ENCODE measurements around the gene RAD18.

Gene RAD18

GRCh38 chr3:8879347-8879944 is 83.8 kb downstream of the RAD18 start:
- peaks cover 8% of the 10 kb centered on the region; the same call in 1 of the 2 replicates for H3K9me3 ChIP-seq (ENCODE audit: insufficient read depth, low read depth, low read length)
- no peaks in the 10 kb centered on the region for H3F3A ChIP-seq (ENCODE audit: low read depth)
- H3K9me2 ChIP-seq (replicated peaks; ENCODE audit: low read depth, low read length): no peaks in the 10 kb centered on the region
- TF ChIP-seq, protein P1, sequence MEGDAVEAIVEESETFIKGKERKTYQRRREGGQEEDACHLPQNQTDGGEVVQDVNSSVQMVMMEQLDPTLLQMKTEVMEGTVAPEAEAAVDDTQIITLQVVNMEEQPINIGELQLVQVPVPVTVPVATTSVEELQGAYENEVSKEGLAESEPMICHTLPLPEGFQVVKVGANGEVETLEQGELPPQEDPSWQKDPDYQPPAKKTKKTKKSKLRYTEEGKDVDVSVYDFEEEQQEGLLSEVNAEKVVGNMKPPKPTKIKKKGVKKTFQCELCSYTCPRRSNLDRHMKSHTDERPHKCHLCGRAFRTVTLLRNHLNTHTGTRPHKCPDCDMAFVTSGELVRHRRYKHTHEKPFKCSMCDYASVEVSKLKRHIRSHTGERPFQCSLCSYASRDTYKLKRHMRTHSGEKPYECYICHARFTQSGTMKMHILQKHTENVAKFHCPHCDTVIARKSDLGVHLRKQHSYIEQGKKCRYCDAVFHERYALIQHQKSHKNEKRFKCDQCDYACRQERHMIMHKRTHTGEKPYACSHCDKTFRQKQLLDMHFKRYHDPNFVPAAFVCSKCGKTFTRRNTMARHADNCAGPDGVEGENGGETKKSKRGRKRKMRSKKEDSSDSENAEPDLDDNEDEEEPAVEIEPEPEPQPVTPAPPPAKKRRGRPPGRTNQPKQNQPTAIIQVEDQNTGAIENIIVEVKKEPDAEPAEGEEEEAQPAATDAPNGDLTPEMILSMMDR (conservative IDR thresholded peaks at IDR 0.05; ENCODE audit: low read length): no peak
- TF ChIP-seq EZH2phosphoT487 (IDR thresholded peaks at IDR 0.05; ENCODE audit: borderline replicate concordance): no peak
- H3K9ac ChIP-seq (ENCODE audit: low read depth, low read length, poor library complexity, severe bottlenecking): no peak overlapping the region
- no peak overlapping the region for H2AFZ ChIP-seq (ENCODE audit: low read length)
- H3K27me3 ChIP-seq (ENCODE audit: insufficient read depth, low read length, poor library complexity, severe bottlenecking): no peaks in the 10 kb centered on the region
- H3K79me2 ChIP-seq (ENCODE audit: insufficient read depth, low read length): no peaks in the 10 kb centered on the region
- H3K4me1 ChIP-seq (ENCODE audit: insufficient read depth, low read length, poor library complexity, severe bottlenecking): no peaks in the 10 kb centered on the region
- H4K20me1 ChIP-seq (ENCODE audit: insufficient read depth, low read length, poor library complexity, severe bottlenecking): no peaks in the 10 kb centered on the region
- no peak overlapping the region for H3K4me2 ChIP-seq (ENCODE audit: low read depth, low read length, poor library complexity, severe bottlenecking)
- H3K36me3 ChIP-seq (ENCODE audit: insufficient read depth, low read length): peaks cover 74% of the 10 kb centered on the region
- no peak overlapping the region for H3K4me3 ChIP-seq (ENCODE audit: low read length, poor library complexity, severe bottlenecking)

DNA sequence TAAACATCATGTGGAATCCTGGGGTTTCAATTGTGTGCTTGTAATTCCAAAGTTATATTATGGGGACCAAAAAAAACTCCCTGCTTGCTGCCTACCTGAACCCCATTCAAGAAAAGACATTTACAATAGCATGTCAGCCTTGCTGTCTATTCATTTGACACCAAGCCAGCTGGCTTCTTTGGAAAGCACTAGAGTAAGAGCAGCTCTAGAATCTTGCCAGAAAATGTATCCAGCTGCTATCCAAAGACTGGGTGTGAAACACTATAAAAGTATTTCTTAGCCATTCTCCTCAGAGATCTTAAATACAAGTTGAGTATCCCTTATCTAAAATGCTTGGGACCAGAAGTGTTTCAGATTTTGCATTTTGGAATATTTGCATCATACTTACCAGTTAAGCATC is 87.4 kb downstream of the RAD18 start:
- TF ChIP-seq, protein P1 (conservative IDR thresholded peaks at IDR 0.05; ENCODE audit: low read length): no peak
- TF ChIP-seq EZH2phosphoT487 (IDR thresholded peaks at IDR 0.05; ENCODE audit: borderline replicate concordance): no peak
- H3K36me3 ChIP-seq (ENCODE audit: insufficient read depth, low read length): peaks cover 42% of the 10 kb centered on the region; the same call in 1 of the 2 replicates
- H3K4me1 ChIP-seq (ENCODE audit: insufficient read depth, low read length, poor library complexity, severe bottlenecking): no peaks in the 10 kb centered on the region
- no peaks in the 10 kb centered on the region for H4K20me1 ChIP-seq (ENCODE audit: insufficient read depth, low read length, poor library complexity, severe bottlenecking)
- H2AFZ ChIP-seq (ENCODE audit: low read length): no peak overlapping the region
- H3K9me2 ChIP-seq (replicated peaks; ENCODE audit: low read depth, low read length): no peaks in the 10 kb centered on the region
- H3K79me2 ChIP-seq (ENCODE audit: insufficient read depth, low read length): no peaks in the 10 kb centered on the region
- no peaks in the 10 kb centered on the region for H3F3A ChIP-seq (ENCODE audit: low read depth)
- H3K9ac ChIP-seq (ENCODE audit: low read depth, low read length, poor library complexity, severe bottlenecking): no peak overlapping the region
- no peak overlapping the region for H3K4me3 ChIP-seq (ENCODE audit: low read length, poor library complexity, severe bottlenecking)
- H3K4me2 ChIP-seq (ENCODE audit: low read depth, low read length, poor library complexity, severe bottlenecking): no peak overlapping the region
- no peaks in the 10 kb centered on the region for H3K27me3 ChIP-seq (ENCODE audit: insufficient read depth, low read length, poor library complexity, severe bottlenecking)
- H3K9me3 ChIP-seq (ENCODE audit: insufficient read depth, low read depth, low read length): no peaks in the 10 kb centered on the region

DNA sequence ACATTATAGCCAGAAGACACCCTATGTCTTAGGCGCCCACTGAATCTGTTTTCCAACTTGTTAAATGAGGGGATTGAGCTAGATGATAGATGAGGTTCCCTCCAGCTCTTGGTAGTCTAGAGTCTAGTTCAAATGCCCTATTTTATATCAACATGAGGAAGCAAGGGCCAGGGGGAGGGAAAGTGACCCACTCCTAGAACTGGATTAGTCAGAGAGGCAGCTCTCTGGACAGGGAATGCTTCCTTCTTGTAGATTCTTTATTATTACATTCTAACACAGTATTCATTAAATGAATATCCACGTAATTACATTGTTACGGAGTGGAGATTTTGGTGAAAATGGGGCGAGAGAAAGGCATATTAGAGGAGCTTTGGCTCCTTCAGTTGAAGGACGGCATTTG is 89.5 kb downstream of the RAD18 start:
- Histone ChIP-seq H4K20me1 (ENCODE audit: insufficient read depth, low read length, poor library complexity, severe bottlenecking) (no peaks in the 10 kb centered on the region), H3K9me3 (ENCODE audit: insufficient read depth, low read depth, low read length) (no peaks in the 10 kb centered on the region), H3K9me2 (replicated peaks; ENCODE audit: low read depth, low read length) (no peaks in the 10 kb centered on the region), H3K79me2 (ENCODE audit: insufficient read depth, low read length) (no peaks in the 10 kb centered on the region), H2AFZ (ENCODE audit: low read length) (no peak overlapping the region), H3K27me3 (ENCODE audit: insufficient read depth, low read length, poor library complexity, severe bottlenecking) (no peaks in the 10 kb centered on the region), H3K9ac (ENCODE audit: low read depth, low read length, poor library complexity, severe bottlenecking) (no peak overlapping the region), H3K4me2 (ENCODE audit: low read depth, low read length, poor library complexity, severe bottlenecking) (no peak overlapping the region), H3F3A (ENCODE audit: low read depth) (no peaks in the 10 kb centered on the region), H3K36me3 (ENCODE audit: insufficient read depth, low read length) (peaks cover 23% of the 10 kb centered on the region; the same call in 1 of the 2 replicates), H3K4me1 (ENCODE audit: insufficient read depth, low read length, poor library complexity, severe bottlenecking) (no peaks in the 10 kb centered on the region), H3K4me3 (ENCODE audit: low read length, poor library complexity, severe bottlenecking) (no peak overlapping the region)
- no peak for TF ChIP-seq EZH2phosphoT487 (IDR thresholded peaks at IDR 0.05; ENCODE audit: borderline replicate concordance)
- TF ChIP-seq, protein P1 (conservative IDR thresholded peaks at IDR 0.05; ENCODE audit: low read length): no peak
